Measurements from ENCODE around the gene ACTN1.

Gene ACTN1

GRCh38 chr14:68951800-68952530 lies 27.1 kb downstream of the ACTN1 start:
- no peak for DNase-seq (ENCODE audit: extremely low read depth in 1 of 2, low read depth in 1 of 2)

- no peak for DNase-seq (ENCODE audit: extremely low read depth in 1 of 2, low read depth in 1 of 2)
Observed at GRCh38 chr14:68951035-68951797, 27.9 kb downstream of the ACTN1 start.

- DNase-seq (ENCODE audit: extremely low read depth in 1 of 2, low read depth in 1 of 2), result no peak
Observed at GRCh38 chr14:68950111-68950510, 29.0 kb downstream of the ACTN1 start.

- DNase-seq (ENCODE audit: extremely low read depth in 1 of 2, low read depth in 1 of 2), result no peak
Observed at GRCh38 chr14:68949601-68949965, 29.5 kb downstream of the ACTN1 start.

- no peak for DNase-seq (ENCODE audit: extremely low read depth in 1 of 2, low read depth in 1 of 2)
Observed at GRCh38 chr14:68948686-68949600, 30.2 kb downstream of the ACTN1 start.

- DNase-seq (ENCODE audit: extremely low read depth in 1 of 2, low read depth in 1 of 2), result no peak
Observed at GRCh38 chr14:68947802-68948201, 31.3 kb downstream of the ACTN1 start.

- no peak for DNase-seq (ENCODE audit: extremely low read depth in 1 of 2, low read depth in 1 of 2)
Observed at GRCh38 chr14:68946489-68946822, 32.6 kb downstream of the ACTN1 start.

GRCh38 chr14:68945585-68946488 lies 33.3 kb downstream of the ACTN1 start:
- DNase-seq (ENCODE audit: extremely low read depth in 1 of 2, low read depth in 1 of 2), result peak in 1 of 2 donors; percentile 41

- no peak for DNase-seq (ENCODE audit: extremely low read depth in 1 of 2, low read depth in 1 of 2)
Observed at GRCh38 chr14:68945190-68945584, 33.9 kb downstream of the ACTN1 start.

- no peak for DNase-seq (ENCODE audit: extremely low read depth in 1 of 2, low read depth in 1 of 2)
Observed at GRCh38 chr14:68944162-68944561, 34.9 kb downstream of the ACTN1 start.

GRCh38 chr14:68943107-68943506 lies 36.0 kb downstream of the ACTN1 start:
- no peak for DNase-seq (ENCODE audit: extremely low read depth in 1 of 2, low read depth in 1 of 2)

GRCh38 chr14:68942296-68943035 lies 36.6 kb downstream of the ACTN1 start:
- no peak for DNase-seq (ENCODE audit: extremely low read depth in 1 of 2, low read depth in 1 of 2)

GRCh38 chr14:68941820-68942219 lies 37.3 kb downstream of the ACTN1 start:
- no peak for DNase-seq (ENCODE audit: extremely low read depth in 1 of 2, low read depth in 1 of 2)

- no peak for DNase-seq (ENCODE audit: extremely low read depth in 1 of 2, low read depth in 1 of 2)
Observed at GRCh38 chr14:68940614-68941185, 38.4 kb downstream of the ACTN1 start.

GRCh38 chr14:68939893-68940613 lies 39.0 kb downstream of the ACTN1 start:
- no peak for DNase-seq (ENCODE audit: extremely low read depth in 1 of 2, low read depth in 1 of 2)

- DNase-seq (ENCODE audit: extremely low read depth in 1 of 2, low read depth in 1 of 2), result no peak
Observed at GRCh38 chr14:68939181-68939892, 39.8 kb downstream of the ACTN1 start.

GRCh38 chr14:68938271-68939150 lies 40.6 kb downstream of the ACTN1 start:
- DNase-seq (ENCODE audit: extremely low read depth in 1 of 2, low read depth in 1 of 2), result no peak

Data from stimulated activated CD8-positive, alpha-beta memory T cell treated with anti-CD3 and anti-CD28 coated beads, Interleukin-7, amount 100 ng/mL, for 48 hours (primary cell).